Uterus (tissue), 4 donors: Measurements from ENCODE around the gene SYCE3. TPM values are rescaled to one million over a fixed set of nuclear protein-coding genes. Genes with fewer than 3 reads are reported as not detected.

Source experiments
- DNase-seq, 2 donors: peaks; one replicate each; pipeline ENCODE4 v3.0.0-alpha.2; 2019 to 2020
- H3K27ac ChIP-seq, 2 donors: fragments of 200-600 bp; sonication (generic); 1 replicate in 1 of 2; 2 replicates in 1 of 2; pipeline ENCODE4 v1.5.1; 2016 to 2018
- H3K27me3 ChIP-seq, 2 donors: fragments of 200-600 bp; sonication (generic); one replicate each; pipeline ENCODE4 v1.5.1; 2018 to 2019; ENCODE audit warnings: control low read depth in 1 of 2
- H3K36me3 ChIP-seq, 2 donors: fragments of 200-600 bp; sonication (generic); one replicate each; pipeline ENCODE4 v1.5.1; 2019; ENCODE audit warnings: control low read depth in 1 of 2
- H3K4me1 ChIP-seq, 2 donors: fragments of 200-600 bp; sonication (generic); one replicate each; pipeline ENCODE4 v1.5.1; 2018 to 2019; ENCODE audit warnings: control low read depth in 1 of 2
- H3K4me3 ChIP-seq, 2 donors: fragments of 200-600 bp; sonication (generic); 1 replicate in 1 of 2; 2 replicates in 1 of 2; pipeline ENCODE4 v1.5.1; 2018 to 2019; ENCODE audit warnings: mild to moderate bottlenecking in 1 of 2
- H3K9me3 ChIP-seq, 2 donors: fragments of 200-600 bp; sonication (generic); one replicate each; pipeline ENCODE4 v1.5.1; 2019; ENCODE audit warnings: control low read depth in 1 of 2
- CTCF ChIP-seq, 4 experiments: fragments of 200-600 bp in 2 of 4; fragments of 450-650 bp in 2 of 4; sonication (generic) in 2 of 4; IDR thresholded peaks; one replicate each; pipeline ENCODE4 v1.5.1; 2016 to 2019; ENCODE audit warnings: antibody characterized with exemption in 4 of 4, mild to moderate bottlenecking in 2 of 4, moderate library complexity in 1 of 4
- POLR2A ChIP-seq, 2 donors: fragments of 450-650 bp; IDR thresholded peaks; one replicate each; pipeline ENCODE4 v1.6.1; 2016; ENCODE audit warnings: antibody characterized with exemption in 2 of 2, mild to moderate bottlenecking in 1 of 2, moderate library complexity in 1 of 2
- intact Hi-C: fragments of 100-400 bp; cut with DNase I; formaldehyde crosslinking; loops from one replicate; pipeline ENCODE4 v1.15.1; 2023; ENCODE audit warnings: low total_unique reads
- total RNA-seq, 4 donors: library from RNA; depleted of rRNA in 3 of 4; stranded (reverse); fragments of >200 nt in 3 of 4; gene quantifications; one replicate each; pipeline versions ENCODE4 v1.1.0 to v1.2.4, GENCODE V29; 2014 to 2023
- donor health status: DM: yes; HTN: yes; CAD: no.

SYCE3 gene
- total RNA-seq, 4 donors from 2014 or later: not detected

- intact Hi-C loops: no loop called here
- no peak for DNase-seq
- Histone ChIP-seq H3K9me3 (no peaks in the 10 kb centered on the region), H3K27me3 (no peaks in the 10 kb centered on the region), H3K36me3 (no peaks in the 10 kb centered on the region), H3K4me1 (peaks cover 4% of the 10 kb centered on the region in 2 donors), H3K27ac (no peak overlapping the region), H3K4me3 (no peak overlapping the region)
- no peak for TF ChIP-seq POLR2A (IDR thresholded peaks at IDR 0.05)
- TF ChIP-seq CTCF (IDR thresholded peaks at IDR 0.05): no peak
These were observed 23.7 kb upstream of the SYCE3 start for GRCh38 chr22:50586416-50586815.

- no peak for DNase-seq
- TF ChIP-seq CTCF (IDR thresholded peaks at IDR 0.05) (no peak), POLR2A (IDR thresholded peaks at IDR 0.05) (no peak)
- peaks cover 4 to 7% of the 10 kb centered on the region in 2 donors for H3K4me1 ChIP-seq
- H3K36me3 ChIP-seq: no peaks in the 10 kb centered on the region
- H3K4me3 ChIP-seq: no peak overlapping the region
- no peaks in the 10 kb centered on the region for H3K9me3 ChIP-seq
- H3K27ac ChIP-seq: no peak overlapping the region
- no peaks in the 10 kb centered on the region for H3K27me3 ChIP-seq
- intact Hi-C loops: no loop called here
These were observed 23.1 kb upstream of the SYCE3 start for GRCh38 chr22:50585781-50586180.

- no peak for DNase-seq
- H3K36me3 ChIP-seq: no peaks in the 10 kb centered on the region
- no peak overlapping the region for H3K4me3 ChIP-seq
- H3K27me3 ChIP-seq: no peaks in the 10 kb centered on the region
- no peaks in the 10 kb centered on the region for H3K9me3 ChIP-seq
- intact Hi-C loops: no loop called here
- no peak overlapping the region for H3K27ac ChIP-seq
- H3K4me1 ChIP-seq: peaks cover 4 to 7% of the 10 kb centered on the region in 2 donors
- TF ChIP-seq POLR2A (IDR thresholded peaks at IDR 0.05) (no peak), CTCF (IDR thresholded peaks at IDR 0.05) (no peak)
These were observed 22.5 kb upstream of the SYCE3 start for GRCh38 chr22:50585238-50585637.

GRCh38 chr22:50584106-50585096, 21.7 kb upstream of the SYCE3 start:
- no peaks in the 10 kb centered on the region for H3K36me3 ChIP-seq
- DNase-seq: no peak
- intact Hi-C loops: no loop called here

GRCh38 chr22:50583294-50583861, 20.7 kb upstream of the SYCE3 start:
- DNase-seq: no peak
- intact Hi-C loops: no loop called here

More at GRCh38 chr22:50584106-50585096, 21.7 kb upstream of the SYCE3 start:
- no peak for TF ChIP-seq POLR2A (IDR thresholded peaks at IDR 0.05)
- Histone ChIP-seq H3K27ac (no peak overlapping the region), H3K9me3 (no peaks in the 10 kb centered on the region), H3K4me3 (no peak overlapping the region), H3K27me3 (no peaks in the 10 kb centered on the region), H3K4me1 (peaks cover 4 to 7% of the 10 kb centered on the region in 2 donors)

More at GRCh38 chr22:50583294-50583861, 20.7 kb upstream of the SYCE3 start:
- no peaks in the 10 kb centered on the region for H3K36me3 ChIP-seq
- H3K9me3 ChIP-seq: no peaks in the 10 kb centered on the region
- H3K4me1 ChIP-seq: peaks cover 4 to 7% of the 10 kb centered on the region in 2 donors
- TF ChIP-seq CTCF (IDR thresholded peaks at IDR 0.05) (no peak), POLR2A (IDR thresholded peaks at IDR 0.05) (no peak)
- H3K27me3 ChIP-seq: no peaks in the 10 kb centered on the region
- peak overlapping the region; percentile 3 to 78 for H3K27ac ChIP-seq
- H3K4me3 ChIP-seq: peak overlapping the region; percentile 29 to 69
